Astrocyte (in vitro differentiated cells and primary cell): ENCODE measurements around the gene SNAP29.

Source experiments
- CTCF ChIP-seq: IDR thresholded peaks from 2 replicates; pipeline ENCODE4 v1.5.1; 2011; ENCODE audit warnings: low read depth, mild to moderate bottlenecking, inconsistent platforms, low read length, moderate library complexity; ENCODE audit not compliant: insufficient read depth
- EZH2 ChIP-seq: IDR thresholded peaks from 2 replicates; pipeline ENCODE4 v1.6.1; 2012; ENCODE audit warnings: mild to moderate bottlenecking, low read length, inconsistent platforms; ENCODE audit not compliant: insufficient read depth

- TF ChIP-seq CTCF = no peak
- TF ChIP-seq EZH2 = no peak
Observed at GRCh38 chr22:20881869-20882815, 23.3 kb downstream of the SNAP29 start.
